HepG2 (cell line): Measurements from ENCODE around the gene CCDC57. TPM values are rescaled to one million over a fixed set of nuclear protein-coding genes. Genes with fewer than 3 reads are reported as not detected.

Experiments used
- CBFB ChIP-seq: sonication (generic); formaldehyde crosslinking; IDR thresholded peaks from 2 replicates; pipeline ENCODE4 v1.4.0; 2020; ENCODE audit warnings: missing genetic modification reagents
- CHCHD3 ChIP-seq: sonication (generic); formaldehyde crosslinking; IDR thresholded peaks from 2 replicates; pipeline ENCODE4 v1.8.0; 2022; ENCODE audit warnings: mild to moderate bottlenecking, missing genetic modification reagents, moderate library complexity
- ETV6 ChIP-seq: sonication (generic); formaldehyde crosslinking; conservative IDR thresholded peaks from 2 replicates; pipeline ENCODE4 v1.4.0; 2020; ENCODE audit warnings: missing genetic modification reagents
- MLLT10 ChIP-seq: sonication (generic); formaldehyde crosslinking; IDR thresholded peaks from 2 replicates; pipeline ENCODE4 v1.4.0; 2020; ENCODE audit warnings: missing genetic modification reagents
- PITX1 ChIP-seq: sonication (generic); formaldehyde crosslinking; IDR thresholded peaks from 2 replicates; pipeline ENCODE4 v1.5.1; 2020; ENCODE audit warnings: mild to moderate bottlenecking, missing genetic modification reagents
- RFX5 ChIP-seq: IDR thresholded peaks from 2 replicates; pipeline ENCODE4 v1.6.1; 2011; ENCODE audit warnings: low read depth, low read length, improper control_type of control experiment
- XBP1 ChIP-seq: sonication (generic); formaldehyde crosslinking; IDR thresholded peaks from 2 replicates; pipeline ENCODE4 v1.5.0; 2020; ENCODE audit warnings: missing genetic modification reagents
- YEATS4 ChIP-seq: sonication (generic); formaldehyde crosslinking; IDR thresholded peaks from 2 replicates; pipeline ENCODE4 v1.4.0; 2020; ENCODE audit warnings: missing genetic modification reagents, borderline replicate concordance
- ZNF253 ChIP-seq: sonication (generic); formaldehyde crosslinking; IDR thresholded peaks from 2 replicates; pipeline ENCODE4 v1.8.0; 2022; ENCODE audit warnings: mild to moderate bottlenecking, missing genetic modification reagents, borderline replicate concordance
- ZNF451 ChIP-seq: sonication (generic); formaldehyde crosslinking; IDR thresholded peaks from 2 replicates; pipeline ENCODE4 v1.5.0; 2020; ENCODE audit warnings: mild to moderate bottlenecking, missing genetic modification reagents
- polyA plus RNA-seq, 8 experiments: library from polyadenylated mRNA; depleted of rRNA in 3 of 8; stranded (reverse) in 7 of 8; unstranded in 1 of 8; fragments of >200 nt; fragmentation: Illumina TruSeq in 4 of 8; extraction: Trizol in 4 of 8; gene quantifications; 2 replicates each; pipeline versions ENCODE4 v1.2.1 to v1.2.3, GENCODE V29; 2011 to 2016; ENCODE audit warnings: low read depth in 4 of 8, missing spikeins in 1 of 8, mixed read lengths in 1 of 8; ENCODE audit not compliant: insufficient read depth in 1 of 8
- total RNA-seq, 5 experiments: library from RNA; depleted of rRNA; stranded (reverse); fragments of >200 nt; fragmentation: Illumina TruSeq; extraction: Trizol; gene quantifications; 2 replicates each; pipeline ENCODE4 v1.2.3, GENCODE V29; 2016; ENCODE audit warnings: low read depth in 1 of 5
- TF ChIP-seq, protein P1 (sequence below), 2 experiments: sonication (generic) in 1 of 2; formaldehyde crosslinking in 1 of 2; IDR thresholded peaks; 2 replicates each; pipeline versions ENCODE4 v1.6.1 to v1.9.0; 2014 to 2022; ENCODE audit warnings: antibody characterized with exemption in 1 of 2, borderline replicate concordance in 1 of 2, inconsistent platforms in 1 of 2, low read depth in 1 of 2, missing genetic modification reagents in 1 of 2
- TF ChIP-seq, protein P2 (sequence below): sonication (generic); formaldehyde crosslinking; IDR thresholded peaks from 2 replicates; pipeline ENCODE4 v1.4.0; 2020; ENCODE audit warnings: mild to moderate bottlenecking, low read depth, missing genetic modification reagents
- TF ChIP-seq, protein P3 (sequence below): sonication (generic); formaldehyde crosslinking; IDR thresholded peaks from 2 replicates; pipeline ENCODE4 v1.4.0; 2020; ENCODE audit warnings: missing genetic modification reagents, borderline replicate concordance
- TF ChIP-seq, protein P4 (sequence below): IDR thresholded peaks from 2 replicates; pipeline ENCODE4 v1.6.1; 2016; ENCODE audit warnings: missing genetic modification reagents, missing compliant biosample characterization
- TF ChIP-seq, protein P5 (sequence below): sonication (generic); formaldehyde crosslinking; IDR thresholded peaks from 2 replicates; pipeline ENCODE4 v1.4.0; 2020; ENCODE audit warnings: mild to moderate bottlenecking, missing genetic modification reagents

Gene CCDC57
- total and polyA plus RNA-seq, 2 of the 13 experiments (the other 11 are each of a cell fraction or from before 2014, with no cell fraction given) = 59.3 to 59.9 TPM

DNA sequence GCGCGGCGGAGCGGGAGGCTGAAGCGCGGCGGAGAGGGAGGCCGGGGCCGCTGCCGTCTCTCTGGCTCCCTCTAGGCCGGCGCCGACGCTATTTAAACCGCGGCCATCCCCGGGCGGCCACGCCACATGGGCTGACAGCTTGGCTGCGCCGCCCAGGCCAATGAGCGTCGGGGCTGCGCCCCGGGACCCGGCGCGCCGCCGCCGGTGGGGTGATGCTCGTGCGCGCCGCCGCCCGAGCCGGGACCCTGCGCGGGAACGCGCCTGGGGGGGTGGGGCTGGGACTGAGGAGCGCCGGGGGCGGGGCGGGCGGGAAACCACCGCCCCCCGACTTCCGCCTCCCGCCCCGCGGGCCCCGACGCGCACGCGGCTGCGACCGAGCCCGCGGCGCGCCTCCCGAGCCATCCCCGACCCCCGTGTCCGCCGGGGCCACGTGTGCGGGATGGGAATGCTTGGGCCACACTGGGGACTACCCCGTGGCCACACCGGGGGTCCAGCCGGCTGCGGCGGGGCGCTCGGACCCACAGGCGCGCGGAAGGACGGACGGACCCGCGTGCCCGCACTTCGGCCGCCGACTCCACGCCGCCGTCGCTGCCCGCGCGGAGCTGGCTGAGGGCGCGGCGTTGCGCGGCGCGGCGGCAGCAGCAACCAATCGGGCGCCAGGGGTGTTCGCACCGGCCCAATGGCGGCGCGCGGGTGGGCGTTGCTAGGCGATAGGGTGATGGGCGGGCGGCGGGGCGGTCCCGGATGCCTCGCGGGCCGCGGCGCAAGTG is 114.3 kb downstream of the CCDC57 start, which contains the start of gene FASN (continued):
- TF ChIP-seq, protein P1, sequence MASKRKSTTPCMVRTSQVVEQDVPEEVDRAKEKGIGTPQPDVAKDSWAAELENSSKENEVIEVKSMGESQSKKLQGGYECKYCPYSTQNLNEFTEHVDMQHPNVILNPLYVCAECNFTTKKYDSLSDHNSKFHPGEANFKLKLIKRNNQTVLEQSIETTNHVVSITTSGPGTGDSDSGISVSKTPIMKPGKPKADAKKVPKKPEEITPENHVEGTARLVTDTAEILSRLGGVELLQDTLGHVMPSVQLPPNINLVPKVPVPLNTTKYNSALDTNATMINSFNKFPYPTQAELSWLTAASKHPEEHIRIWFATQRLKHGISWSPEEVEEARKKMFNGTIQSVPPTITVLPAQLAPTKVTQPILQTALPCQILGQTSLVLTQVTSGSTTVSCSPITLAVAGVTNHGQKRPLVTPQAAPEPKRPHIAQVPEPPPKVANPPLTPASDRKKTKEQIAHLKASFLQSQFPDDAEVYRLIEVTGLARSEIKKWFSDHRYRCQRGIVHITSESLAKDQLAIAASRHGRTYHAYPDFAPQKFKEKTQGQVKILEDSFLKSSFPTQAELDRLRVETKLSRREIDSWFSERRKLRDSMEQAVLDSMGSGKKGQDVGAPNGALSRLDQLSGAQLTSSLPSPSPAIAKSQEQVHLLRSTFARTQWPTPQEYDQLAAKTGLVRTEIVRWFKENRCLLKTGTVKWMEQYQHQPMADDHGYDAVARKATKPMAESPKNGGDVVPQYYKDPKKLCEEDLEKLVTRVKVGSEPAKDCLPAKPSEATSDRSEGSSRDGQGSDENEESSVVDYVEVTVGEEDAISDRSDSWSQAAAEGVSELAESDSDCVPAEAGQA (IDR thresholded peaks at IDR 0.05; ENCODE audit: low read depth) = 0 out of 2 replicates have a peak, but pooled peaks have one; percentile 48
- TF ChIP-seq, protein P1 (CRISPR knock-in tag; IDR thresholded peaks at IDR 0.05; ENCODE audit: borderline replicate concordance) = peak; percentile 93
- TF ChIP-seq YEATS4 (CRISPR knock-in tag) (peak; percentile 99), CBFB (CRISPR knock-in tag) (0 out of 2 replicates have a peak, but pooled peaks have one; percentile 60), MLLT10 (CRISPR knock-in tag) (no peak), ZNF253 (CRISPR knock-in tag) (peak; percentile 59; the same call in 1 of the 2 replicates), ETV6 (CRISPR knock-in tag) (peak; percentile 44), PITX1 (0 out of 2 replicates have a peak, but pooled peaks have one; percentile 27), XBP1 (CRISPR knock-in tag) (0 out of 2 replicates have a peak, but pooled peaks have one; percentile 46), ZNF451 (peak; percentile 49), CHCHD3 (CRISPR knock-in tag) (no peak), RFX5 (peak; percentile 93)
- TF ChIP-seq, protein P2, sequence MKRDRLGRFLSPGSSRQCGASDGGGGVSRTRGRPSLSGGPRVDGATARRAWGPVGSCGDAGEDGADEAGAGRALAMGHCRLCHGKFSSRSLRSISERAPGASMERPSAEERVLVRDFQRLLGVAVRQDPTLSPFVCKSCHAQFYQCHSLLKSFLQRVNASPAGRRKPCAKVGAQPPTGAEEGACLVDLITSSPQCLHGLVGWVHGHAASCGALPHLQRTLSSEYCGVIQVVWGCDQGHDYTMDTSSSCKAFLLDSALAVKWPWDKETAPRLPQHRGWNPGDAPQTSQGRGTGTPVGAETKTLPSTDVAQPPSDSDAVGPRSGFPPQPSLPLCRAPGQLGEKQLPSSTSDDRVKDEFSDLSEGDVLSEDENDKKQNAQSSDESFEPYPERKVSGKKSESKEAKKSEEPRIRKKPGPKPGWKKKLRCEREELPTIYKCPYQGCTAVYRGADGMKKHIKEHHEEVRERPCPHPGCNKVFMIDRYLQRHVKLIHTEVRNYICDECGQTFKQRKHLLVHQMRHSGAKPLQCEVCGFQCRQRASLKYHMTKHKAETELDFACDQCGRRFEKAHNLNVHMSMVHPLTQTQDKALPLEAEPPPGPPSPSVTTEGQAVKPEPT (CRISPR knock-in tag) = peak; percentile 73
- TF ChIP-seq, protein P3, sequence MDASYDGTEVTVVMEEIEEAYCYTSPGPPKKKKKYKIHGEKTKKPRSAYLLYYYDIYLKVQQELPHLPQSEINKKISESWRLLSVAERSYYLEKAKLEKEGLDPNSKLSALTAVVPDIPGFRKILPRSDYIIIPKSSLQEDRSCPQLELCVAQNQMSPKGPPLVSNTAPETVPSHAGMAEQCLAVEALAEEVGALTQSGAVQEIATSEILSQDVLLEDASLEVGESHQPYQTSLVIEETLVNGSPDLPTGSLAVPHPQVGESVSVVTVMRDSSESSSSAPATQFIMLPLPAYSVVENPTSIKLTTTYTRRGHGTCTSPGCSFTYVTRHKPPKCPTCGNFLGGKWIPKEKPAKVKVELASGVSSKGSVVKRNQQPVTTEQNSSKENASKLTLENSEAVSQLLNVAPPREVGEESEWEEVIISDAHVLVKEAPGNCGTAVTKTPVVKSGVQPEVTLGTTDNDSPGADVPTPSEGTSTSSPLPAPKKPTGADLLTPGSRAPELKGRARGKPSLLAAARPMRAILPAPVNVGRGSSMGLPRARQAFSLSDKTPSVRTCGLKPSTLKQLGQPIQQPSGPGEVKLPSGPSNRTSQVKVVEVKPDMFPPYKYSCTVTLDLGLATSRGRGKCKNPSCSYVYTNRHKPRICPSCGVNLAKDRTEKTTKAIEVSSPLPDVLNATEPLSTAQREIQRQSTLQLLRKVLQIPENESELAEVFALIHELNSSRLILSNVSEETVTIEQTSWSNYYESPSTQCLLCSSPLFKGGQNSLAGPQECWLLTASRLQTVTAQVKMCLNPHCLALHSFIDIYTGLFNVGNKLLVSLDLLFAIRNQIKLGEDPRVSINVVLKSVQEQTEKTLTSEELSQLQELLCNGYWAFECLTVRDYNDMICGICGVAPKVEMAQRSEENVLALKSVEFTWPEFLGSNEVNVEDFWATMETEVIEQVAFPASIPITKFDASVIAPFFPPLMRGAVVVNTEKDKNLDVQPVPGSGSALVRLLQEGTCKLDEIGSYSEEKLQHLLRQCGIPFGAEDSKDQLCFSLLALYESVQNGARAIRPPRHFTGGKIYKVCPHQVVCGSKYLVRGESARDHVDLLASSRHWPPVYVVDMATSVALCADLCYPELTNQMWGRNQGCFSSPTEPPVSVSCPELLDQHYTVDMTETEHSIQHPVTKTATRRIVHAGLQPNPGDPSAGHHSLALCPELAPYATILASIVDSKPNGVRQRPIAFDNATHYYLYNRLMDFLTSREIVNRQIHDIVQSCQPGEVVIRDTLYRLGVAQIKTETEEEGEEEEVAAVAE (CRISPR knock-in tag) = 0 out of 2 replicates have a peak, but pooled peaks have one; percentile 32
- TF ChIP-seq, protein P4, sequence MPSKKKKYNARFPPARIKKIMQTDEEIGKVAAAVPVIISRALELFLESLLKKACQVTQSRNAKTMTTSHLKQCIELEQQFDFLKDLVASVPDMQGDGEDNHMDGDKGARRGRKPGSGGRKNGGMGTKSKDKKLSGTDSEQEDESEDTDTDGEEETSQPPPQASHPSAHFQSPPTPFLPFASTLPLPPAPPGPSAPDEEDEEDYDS (CRISPR knock-in tag) = peak; percentile 98
- TF ChIP-seq, protein P5, sequence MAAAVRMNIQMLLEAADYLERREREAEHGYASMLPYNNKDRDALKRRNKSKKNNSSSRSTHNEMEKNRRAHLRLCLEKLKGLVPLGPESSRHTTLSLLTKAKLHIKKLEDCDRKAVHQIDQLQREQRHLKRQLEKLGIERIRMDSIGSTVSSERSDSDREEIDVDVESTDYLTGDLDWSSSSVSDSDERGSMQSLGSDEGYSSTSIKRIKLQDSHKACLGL (CRISPR knock-in tag) = peak; percentile 83
